ENCODE measurements around the gene UBFD1.
A peak's percentile ranks its signal among the peaks of the same experiment; 100 is the strongest.

The UBFD1 gene

GRCh38 chr16:23518435-23518891, 39.1 kb upstream of the UBFD1 start:
- DNase-seq, result peak; percentile 12
- Histone ChIP-seq H3K36me3 (replicated peaks) (peaks cover 13% of the 10 kb centered on the region), H3K27me3 (replicated peaks) (no peaks in the 10 kb centered on the region), H3K4me3 (ENCODE audit: low read depth, low read length) (no peak overlapping the region), H3K27ac (no peak overlapping the region)
- in situ Hi-C loops (cut with HindIII; ENCODE audit: low pct_ligation_motif_present, low sequenced_read_pairs), result no loop called here
- no peak for TF ChIP-seq CTCF (IDR thresholded peaks at IDR 0.05; ENCODE audit: low read depth, low read length, missing control alignments)

- in situ Hi-C loops (cut with HindIII; ENCODE audit: low pct_ligation_motif_present, low sequenced_read_pairs), result no loop called here
- no peak for DNase-seq
- no peak for TF ChIP-seq CTCF (IDR thresholded peaks at IDR 0.05; ENCODE audit: low read depth, low read length, missing control alignments)
- Histone ChIP-seq H3K27me3 (replicated peaks) (no peaks in the 10 kb centered on the region), H3K27ac (no peak overlapping the region), H3K36me3 (replicated peaks) (peaks cover 19% of the 10 kb centered on the region), H3K4me3 (ENCODE audit: low read depth, low read length) (no peak overlapping the region)
Measured at GRCh38 chr16:23519282-23519681, 38.2 kb upstream of the UBFD1 start.

GRCh38 chr16:23520500-23520899, 37.0 kb upstream of the UBFD1 start:
- H3K27ac ChIP-seq, result no peak overlapping the region
- in situ Hi-C loops (cut with HindIII; ENCODE audit: low pct_ligation_motif_present, low sequenced_read_pairs), result no loop called here
- DNase-seq, result no peak
- no peak for TF ChIP-seq CTCF (IDR thresholded peaks at IDR 0.05; ENCODE audit: low read depth, low read length, missing control alignments)
- no peak overlapping the region for H3K4me3 ChIP-seq (ENCODE audit: low read depth, low read length)
- H3K27me3 ChIP-seq (replicated peaks), result no peaks in the 10 kb centered on the region
- H3K36me3 ChIP-seq (replicated peaks), result peaks cover 28% of the 10 kb centered on the region

- Histone ChIP-seq H3K27ac (no peak overlapping the region), H3K36me3 (replicated peaks) (peaks cover 28% of the 10 kb centered on the region), H3K27me3 (replicated peaks) (no peaks in the 10 kb centered on the region), H3K4me3 (ENCODE audit: low read depth, low read length) (no peak overlapping the region)
- no peak for DNase-seq
- in situ Hi-C loops (cut with HindIII; ENCODE audit: low pct_ligation_motif_present, low sequenced_read_pairs), result no loop called here
- TF ChIP-seq CTCF (IDR thresholded peaks at IDR 0.05; ENCODE audit: low read depth, low read length, missing control alignments), result no peak
Measured at GRCh38 chr16:23521037-23521743, 36.3 kb upstream of the UBFD1 start.

GRCh38 chr16:23521965-23522364, 35.6 kb upstream of the UBFD1 start:
- no peak for TF ChIP-seq CTCF (IDR thresholded peaks at IDR 0.05; ENCODE audit: low read depth, low read length, missing control alignments)
- Histone ChIP-seq H3K27me3 (replicated peaks) (no peaks in the 10 kb centered on the region), H3K4me3 (ENCODE audit: low read depth, low read length) (no peak overlapping the region), H3K27ac (no peak overlapping the region), H3K36me3 (replicated peaks) (peaks cover 28% of the 10 kb centered on the region)
- in situ Hi-C loops (cut with HindIII; ENCODE audit: low pct_ligation_motif_present, low sequenced_read_pairs), result no loop called here
- DNase-seq, result no peak

- no peak for TF ChIP-seq CTCF (IDR thresholded peaks at IDR 0.05; ENCODE audit: low read depth, low read length, missing control alignments)
- Histone ChIP-seq H3K36me3 (replicated peaks) (peaks cover 38% of the 10 kb centered on the region), H3K27me3 (replicated peaks) (no peaks in the 10 kb centered on the region), H3K27ac (no peak overlapping the region), H3K4me3 (ENCODE audit: low read depth, low read length) (no peak overlapping the region)
- in situ Hi-C loops (cut with HindIII; ENCODE audit: low pct_ligation_motif_present, low sequenced_read_pairs), result no loop called here
- no peak for DNase-seq
Measured at GRCh38 chr16:23523321-23523720, 34.2 kb upstream of the UBFD1 start.

Data from brain microvascular endothelial cell (primary cell).